Sigmoid colon (tissue), 4 donors: ENCODE measurements around the gene GRID1.

Source experiments
- CTCF ChIP-seq, 4 experiments: fragments of 450-650 bp in 3 of 4; fragments of 200-600 bp in 1 of 4; IDR thresholded peaks; one replicate each; pipeline ENCODE4 v1.5.1; 2016 to 2019; ENCODE audit warnings: antibody characterized with exemption in 4 of 4, mild to moderate bottlenecking in 3 of 4, moderate library complexity in 2 of 4
- EP300 ChIP-seq, 4 donors: sonication (generic); formaldehyde crosslinking; IDR thresholded peaks; one replicate each; pipeline ENCODE4 v1.6.1; 2017; ENCODE audit warnings: antibody characterized with exemption in 4 of 4
- POLR2AphosphoS5 ChIP-seq, 4 donors: sonication (generic); formaldehyde crosslinking; IDR thresholded peaks; one replicate each; pipeline ENCODE4 v1.6.1; 2017; ENCODE audit warnings: antibody characterized with exemption in 4 of 4

- TF ChIP-seq CTCF (IDR thresholded peaks at IDR 0.05) (no peak), POLR2AphosphoS5 (IDR thresholded peaks at IDR 0.05) (no peak), EP300 (IDR thresholded peaks at IDR 0.05) (no peak)
Measured at GRCh38 chr10:86179961-86180360, 186.6 kb downstream of the GRID1 start.
